ENCODE results near the gene SYNE1. TPM values are rescaled to one million over a fixed set of nuclear protein-coding genes. Genes with fewer than 3 reads are reported as not detected.

Gene SYNE1
- total and polyA plus RNA-seq, 4 experiments from 2014 or later, result 22.5 to 228 (median 144) TPM

DNA sequence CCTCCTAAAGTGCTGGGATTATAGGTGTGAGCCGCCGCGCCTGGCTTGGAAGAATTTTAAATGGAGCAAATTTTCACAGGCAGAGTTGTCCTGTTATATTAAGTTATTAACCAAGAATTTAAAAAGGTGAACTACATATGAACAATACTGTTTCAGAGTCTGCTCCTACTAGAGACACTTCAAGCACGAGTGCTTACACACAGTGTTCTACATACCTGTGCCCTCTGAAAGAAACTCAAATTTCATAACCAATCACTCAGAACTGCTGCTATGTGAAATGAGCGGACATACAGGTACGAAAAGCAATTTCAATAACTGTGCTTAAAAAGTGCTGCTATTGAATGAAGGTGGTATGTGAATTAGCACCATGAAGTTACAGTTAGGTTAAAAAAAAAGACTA lies 262.0 kb downstream of the SYNE1 start:
- POLR2A ChIA-PET (ENCODE audit: partially characterized antibody), result no interaction called here
- no peaks in the 10 kb centered on the region for H3K9me3 Mint-ChIP-seq
- CTCF ChIA-PET (ENCODE audit: partially characterized antibody), result no interaction called here
- H3K27me3 Mint-ChIP-seq, result peaks cover 0 to 10% of the 10 kb centered on the region in 2 donors
- no peak overlapping the region for H3K4me3 Mint-ChIP-seq
- no peaks in the 10 kb centered on the region for H3K36me3 Mint-ChIP-seq
- H3K4me3 ChIP-seq (ENCODE audit: low read length in 2 of 2), result no peak overlapping the region
- H3K27me3 ChIP-seq (ENCODE audit: insufficient read depth, low read length), result no peaks in the 10 kb centered on the region
- no peaks in the 10 kb centered on the region for H3K9me3 ChIP-seq (ENCODE audit: control insufficient read depth in 1 of 2, low read length in 2 of 2)
- no peaks in the 10 kb centered on the region for H3K4me1 Mint-ChIP-seq
- no peak overlapping the region for H3K27ac ChIP-seq (ENCODE audit: low read depth, low read length)
- no peak for DNase-seq
- no peaks in the 10 kb centered on the region for H3K4me1 ChIP-seq (ENCODE audit: insufficient read depth, low read length)
- intact Hi-C loops (cut with micrococcal nuclease), result no loop called here
- no peak overlapping the region for H3K27ac Mint-ChIP-seq
- H3K36me3 ChIP-seq (ENCODE audit: insufficient read depth, low read length), result no peaks in the 10 kb centered on the region

DNA sequence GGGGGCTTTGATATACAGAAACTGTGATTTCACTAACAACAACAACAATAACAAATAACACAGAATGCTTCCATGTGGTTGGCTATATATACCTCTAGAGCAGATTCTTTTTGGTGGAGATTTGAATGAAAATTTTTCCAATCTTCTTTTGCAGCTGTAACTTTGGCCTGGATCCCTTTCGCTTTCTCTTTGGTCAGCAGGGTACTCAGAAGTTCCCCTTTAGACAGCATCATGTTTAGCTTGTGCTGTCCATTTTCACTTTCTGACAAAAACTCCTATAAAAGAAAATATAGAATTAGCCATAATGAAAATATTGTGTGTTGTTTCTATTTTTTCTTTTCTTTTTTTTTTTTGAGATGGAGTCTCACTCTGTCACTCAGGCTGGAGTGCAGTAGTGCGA lies 264.2 kb downstream of the SYNE1 start:
- no peak overlapping the region for H3K27ac ChIP-seq (ENCODE audit: low read depth, low read length)
- Mint-ChIP-seq H3K4me1 (no peaks in the 10 kb centered on the region), H3K27me3 (peaks cover 11 to 12% of the 10 kb centered on the region in 2 donors), H3K4me3 (no peak overlapping the region), H3K36me3 (peaks cover 0 to 4% of the 10 kb centered on the region in 2 donors), H3K9me3 (peaks cover 0 to 2% (median 0%) of the 10 kb centered on the region in 8 donors), H3K27ac (no peak overlapping the region)
- H3K4me3 ChIP-seq (ENCODE audit: low read length in 2 of 2), result no peak overlapping the region
- intact Hi-C loops (cut with micrococcal nuclease), result no loop called here
- H3K36me3 ChIP-seq (ENCODE audit: insufficient read depth, low read length), result no peaks in the 10 kb centered on the region
- POLR2A ChIA-PET (ENCODE audit: partially characterized antibody), result no interaction called here
- DNase-seq, result no peak
- H3K4me1 ChIP-seq (ENCODE audit: insufficient read depth, low read length), result no peaks in the 10 kb centered on the region
- no peaks in the 10 kb centered on the region for H3K9me3 ChIP-seq (ENCODE audit: control insufficient read depth in 1 of 2, low read length in 2 of 2)
- H3K27me3 ChIP-seq (ENCODE audit: insufficient read depth, low read length), result no peaks in the 10 kb centered on the region
- CTCF ChIA-PET (ENCODE audit: partially characterized antibody), result no interaction called here

DNA sequence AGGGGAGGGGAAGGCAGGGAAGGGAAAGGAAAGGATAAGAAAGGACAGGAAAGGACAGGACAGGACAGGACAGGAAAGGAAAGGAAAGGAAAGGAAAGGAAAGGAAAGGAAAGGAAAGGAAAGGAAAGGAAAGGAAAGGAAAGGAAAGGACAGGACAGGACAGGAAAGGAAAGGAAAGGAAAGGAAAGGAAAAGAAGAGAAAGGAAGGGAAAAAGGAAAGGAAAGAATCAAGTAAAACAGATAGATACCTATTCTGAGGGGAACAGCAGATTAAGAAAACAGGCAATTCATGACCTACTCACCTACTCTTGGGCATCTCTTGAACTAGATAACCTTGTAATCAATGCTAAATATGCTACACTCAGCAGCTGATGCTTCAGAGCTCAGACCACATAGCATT lies 265.4 kb downstream of the SYNE1 start:
- Mint-ChIP-seq H3K4me1 (no peaks in the 10 kb centered on the region), H3K36me3 (peaks cover 0 to 4% of the 10 kb centered on the region in 2 donors), H3K27ac (peak overlapping the region in 1 of 7 donors; percentile 42), H3K9me3 (peaks cover 0 to 2% (median 0%) of the 10 kb centered on the region in 8 donors), H3K27me3 (peaks cover 13 to 15% of the 10 kb centered on the region in 2 donors), H3K4me3 (no peak overlapping the region)
- intact Hi-C loops (cut with micrococcal nuclease), result no loop called here
- Histone ChIP-seq H3K9me3 (ENCODE audit: control insufficient read depth in 1 of 2, low read length in 2 of 2) (no peaks in the 10 kb centered on the region), H3K27ac (ENCODE audit: low read depth, low read length) (no peak overlapping the region), H3K4me1 (ENCODE audit: insufficient read depth, low read length) (no peaks in the 10 kb centered on the region), H3K27me3 (ENCODE audit: insufficient read depth, low read length) (no peaks in the 10 kb centered on the region), H3K36me3 (ENCODE audit: insufficient read depth, low read length) (no peaks in the 10 kb centered on the region), H3K4me3 (ENCODE audit: low read length in 2 of 2) (no peak overlapping the region)
- ChIA-PET POLR2A (ENCODE audit: partially characterized antibody) (no interaction called here), CTCF (ENCODE audit: partially characterized antibody) (no interaction called here)
- no peak for DNase-seq

DNA sequence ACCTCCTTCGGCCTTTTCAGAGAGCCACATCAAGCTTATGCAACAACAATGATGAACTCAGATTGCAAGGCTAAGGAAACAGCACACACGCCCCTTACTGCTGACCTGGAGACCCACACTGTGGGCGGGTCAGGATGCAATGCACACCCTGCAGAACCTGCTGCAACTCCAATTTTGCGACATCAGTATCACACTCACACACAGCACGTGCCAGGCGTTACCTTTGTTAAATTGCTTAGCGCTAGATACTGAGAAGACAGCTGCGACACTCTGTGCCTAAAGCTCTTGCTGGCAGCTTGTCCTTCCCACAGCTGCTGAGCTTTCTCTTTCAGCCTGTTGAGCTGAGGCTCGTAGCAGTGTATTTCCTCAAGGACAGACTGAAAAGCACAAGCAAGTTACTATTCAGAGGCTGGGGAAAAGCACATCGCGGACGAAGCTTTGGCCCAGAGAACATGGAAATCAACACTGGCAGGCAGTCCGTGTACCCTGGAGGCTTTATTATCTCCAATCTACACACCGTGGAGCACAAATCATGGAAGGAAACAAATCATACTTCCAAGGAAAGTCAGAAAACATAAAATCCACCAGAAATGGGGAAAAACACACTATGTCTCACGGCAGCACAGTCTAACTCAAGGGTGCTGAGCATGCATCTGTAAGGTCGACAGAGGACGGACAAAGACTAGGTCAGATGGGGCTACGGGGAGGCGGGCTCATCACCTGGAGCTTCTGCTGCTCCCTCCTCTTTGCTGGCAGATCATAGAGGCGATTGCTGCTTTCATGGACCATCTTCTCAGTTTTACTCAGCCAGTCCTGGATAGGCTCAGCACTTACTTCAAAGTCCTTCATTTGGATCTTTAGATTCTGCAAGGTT lies 268.2 kb downstream of the SYNE1 start:
- Histone ChIP-seq H3K4me1 (ENCODE audit: insufficient read depth, low read length) (no peaks in the 10 kb centered on the region), H3K36me3 (ENCODE audit: insufficient read depth, low read length) (no peaks in the 10 kb centered on the region), H3K9me3 (ENCODE audit: control insufficient read depth in 1 of 2, low read length in 2 of 2) (no peaks in the 10 kb centered on the region), H3K27me3 (ENCODE audit: insufficient read depth, low read length) (no peaks in the 10 kb centered on the region), H3K4me3 (ENCODE audit: low read length in 2 of 2) (no peak overlapping the region), H3K27ac (ENCODE audit: low read depth, low read length) (no peak overlapping the region)
- intact Hi-C loops (cut with micrococcal nuclease), result no loop called here
- Mint-ChIP-seq H3K4me3 (no peak overlapping the region), H3K9me3 (peaks cover 0 to 2% (median 0%) of the 10 kb centered on the region in 8 donors), H3K27me3 (peaks cover 15 to 18% of the 10 kb centered on the region in 2 donors), H3K27ac (no peak overlapping the region), H3K36me3 (peaks cover 0 to 4% of the 10 kb centered on the region in 2 donors), H3K4me1 (no peaks in the 10 kb centered on the region)
- POLR2A ChIA-PET (ENCODE audit: partially characterized antibody), result no interaction called here
- CTCF ChIA-PET (ENCODE audit: partially characterized antibody), result no interaction called here
- DNase-seq, result no peak

DNA sequence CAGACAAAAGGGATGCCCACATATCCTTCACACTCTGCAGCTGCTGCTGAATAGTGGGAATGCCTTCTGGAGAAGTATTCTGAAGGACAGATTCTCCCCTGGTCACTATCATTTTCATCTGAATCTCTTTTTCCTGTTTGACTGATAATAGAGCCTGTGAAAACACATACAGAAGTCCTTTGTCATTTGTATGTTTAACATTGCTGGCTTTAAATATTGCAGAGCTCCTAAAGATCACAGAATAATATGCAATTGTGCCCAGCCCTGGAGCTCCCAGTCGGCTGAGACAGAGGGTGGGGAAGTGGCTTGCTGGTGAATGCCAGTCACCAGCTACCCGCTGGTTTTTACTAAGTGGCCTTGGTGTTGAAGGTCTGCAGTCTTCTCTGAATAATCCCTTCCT lies 272.3 kb downstream of the SYNE1 start:
- Mint-ChIP-seq H3K36me3 (peaks cover 0 to under 1% of the 10 kb centered on the region in 2 donors), H3K27ac (no peak overlapping the region), H3K4me1 (no peaks in the 10 kb centered on the region), H3K27me3 (peaks cover 13 to 18% of the 10 kb centered on the region in 2 donors), H3K4me3 (no peak overlapping the region), H3K9me3 (no peaks in the 10 kb centered on the region)
- no peaks in the 10 kb centered on the region for H3K27me3 ChIP-seq (ENCODE audit: insufficient read depth, low read length)
- no peaks in the 10 kb centered on the region for H3K9me3 ChIP-seq (ENCODE audit: control insufficient read depth in 1 of 2, low read length in 2 of 2)
- DNase-seq, result no peak
- H3K4me1 ChIP-seq (ENCODE audit: insufficient read depth, low read length), result no peaks in the 10 kb centered on the region
- H3K4me3 ChIP-seq (ENCODE audit: low read length in 2 of 2), result no peak overlapping the region
- ChIA-PET CTCF (ENCODE audit: partially characterized antibody) (interaction anchor here (1.9 kb wide), 1 partner anchor 26 kb away, joined by 5 read pairs; no protein-coding TSS in a partner anchor), POLR2A (ENCODE audit: partially characterized antibody) (no interaction called here)
- H3K27ac ChIP-seq (ENCODE audit: low read depth, low read length), result no peak overlapping the region
- no peaks in the 10 kb centered on the region for H3K36me3 ChIP-seq (ENCODE audit: insufficient read depth, low read length)
- intact Hi-C loops (cut with micrococcal nuclease), result no loop called here

DNA sequence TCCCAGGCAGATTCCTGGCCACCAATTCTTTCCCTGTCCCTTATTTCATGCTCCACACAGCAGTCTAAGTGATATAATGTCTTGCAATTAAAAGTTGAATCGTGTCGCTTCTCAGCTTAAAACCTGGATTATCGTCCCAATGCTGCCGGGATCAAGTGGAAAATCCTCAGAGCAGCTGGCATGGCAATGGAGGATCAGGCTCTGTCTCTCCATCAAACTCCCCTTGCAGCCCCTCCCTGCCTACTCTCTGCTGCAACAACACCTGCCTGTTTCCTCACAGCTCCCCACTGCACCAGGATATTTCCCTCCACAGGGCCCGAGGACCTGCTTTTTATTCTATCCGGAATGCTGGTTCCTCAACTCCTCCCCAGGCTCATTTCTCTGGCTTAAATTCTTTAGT lies 277.1 kb downstream of the SYNE1 start:
- DNase-seq, result no peak
- peaks cover 3 to 7% of the 10 kb centered on the region in 2 donors for H3K27me3 Mint-ChIP-seq
- no peaks in the 10 kb centered on the region for H3K36me3 Mint-ChIP-seq
- H3K9me3 ChIP-seq (ENCODE audit: control insufficient read depth in 1 of 2, low read length in 2 of 2), result no peaks in the 10 kb centered on the region
- peaks cover 0 to 1% (median 0%) of the 10 kb centered on the region in 4 donors for H3K4me1 Mint-ChIP-seq
- intact Hi-C loops (cut with micrococcal nuclease), result no loop called here
- POLR2A ChIA-PET (ENCODE audit: partially characterized antibody), result no interaction called here
- H3K27ac ChIP-seq (ENCODE audit: low read depth, low read length), result no peak overlapping the region
- no peak overlapping the region for H3K4me3 Mint-ChIP-seq
- H3K36me3 ChIP-seq (ENCODE audit: insufficient read depth, low read length), result no peaks in the 10 kb centered on the region
- H3K27me3 ChIP-seq (ENCODE audit: insufficient read depth, low read length), result no peaks in the 10 kb centered on the region
- H3K4me3 ChIP-seq (ENCODE audit: low read length in 2 of 2), result no peak overlapping the region
- no peaks in the 10 kb centered on the region for H3K4me1 ChIP-seq (ENCODE audit: insufficient read depth, low read length)
- H3K27ac Mint-ChIP-seq, result no peak overlapping the region
- H3K9me3 Mint-ChIP-seq, result no peaks in the 10 kb centered on the region
- CTCF ChIA-PET (ENCODE audit: partially characterized antibody), result interaction anchor here (1.1 to 1.7 kb wide), 2 partner anchors 21 to 58 kb away, joined by 3 to 5 read pairs; no protein-coding TSS in a partner anchor

DNA sequence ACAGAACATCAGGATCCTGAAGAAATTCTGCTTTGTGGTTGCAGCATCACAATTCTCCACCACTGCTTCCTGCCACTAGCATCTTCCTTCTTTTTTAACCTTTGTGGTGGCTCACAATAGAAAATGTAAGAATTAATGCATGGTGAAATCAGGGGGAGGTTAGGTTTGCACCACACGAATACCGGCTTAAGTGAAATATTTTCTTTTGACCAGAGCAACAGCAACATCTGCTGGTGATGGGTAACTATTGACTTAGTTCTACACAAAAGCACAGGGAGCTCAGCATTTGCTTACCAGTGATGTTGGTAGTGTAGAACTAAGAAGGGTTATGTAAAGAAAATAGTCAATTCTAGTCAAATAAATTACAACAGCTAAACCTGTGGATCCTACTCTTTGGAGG lies 280.5 kb downstream of the SYNE1 start:
- Histone ChIP-seq H3K27ac (ENCODE audit: low read depth, low read length) (no peak overlapping the region), H3K36me3 (ENCODE audit: insufficient read depth, low read length) (no peaks in the 10 kb centered on the region), H3K4me1 (ENCODE audit: insufficient read depth, low read length) (no peaks in the 10 kb centered on the region), H3K4me3 (ENCODE audit: low read length in 2 of 2) (no peak overlapping the region), H3K9me3 (ENCODE audit: control insufficient read depth in 1 of 2, low read length in 2 of 2) (no peaks in the 10 kb centered on the region), H3K27me3 (ENCODE audit: insufficient read depth, low read length) (no peaks in the 10 kb centered on the region)
- peaks cover 0 to 1% (median 0%) of the 10 kb centered on the region in 4 donors for H3K4me1 Mint-ChIP-seq
- H3K36me3 Mint-ChIP-seq, result no peaks in the 10 kb centered on the region
- no peak overlapping the region for H3K4me3 Mint-ChIP-seq
- H3K9me3 Mint-ChIP-seq, result no peaks in the 10 kb centered on the region
- DNase-seq, result peak in 4 of 5 donors; percentile 14 to 33 (median 29)
- POLR2A ChIA-PET (ENCODE audit: partially characterized antibody), result no interaction called here
- no peaks in the 10 kb centered on the region for H3K27me3 Mint-ChIP-seq
- H3K27ac Mint-ChIP-seq, result no peak overlapping the region
- CTCF ChIA-PET (ENCODE audit: partially characterized antibody), result interaction anchor here (0.6 to 1.5 kb wide), 8 partner anchors 9 to 1343 kb away, joined by 3 to 6 read pairs (median 3); no protein-coding TSS in a partner anchor
- intact Hi-C loops (cut with micrococcal nuclease), result loop anchor here (1.0 kb wide), 1 partner anchor 54 kb away; no protein-coding TSS in a partner anchor
